LNCAP (cell line): ENCODE results near the gene GRM4.

ENCODE experiments used
- TF ChIP-seq, protein P1 (sequence below): fragments of 450-650 bp; IDR thresholded peaks from 2 replicates; pipeline ENCODE4 v1.5.1; 2017; ENCODE audit warnings: mild to moderate bottlenecking

GRM4 gene

DNA sequence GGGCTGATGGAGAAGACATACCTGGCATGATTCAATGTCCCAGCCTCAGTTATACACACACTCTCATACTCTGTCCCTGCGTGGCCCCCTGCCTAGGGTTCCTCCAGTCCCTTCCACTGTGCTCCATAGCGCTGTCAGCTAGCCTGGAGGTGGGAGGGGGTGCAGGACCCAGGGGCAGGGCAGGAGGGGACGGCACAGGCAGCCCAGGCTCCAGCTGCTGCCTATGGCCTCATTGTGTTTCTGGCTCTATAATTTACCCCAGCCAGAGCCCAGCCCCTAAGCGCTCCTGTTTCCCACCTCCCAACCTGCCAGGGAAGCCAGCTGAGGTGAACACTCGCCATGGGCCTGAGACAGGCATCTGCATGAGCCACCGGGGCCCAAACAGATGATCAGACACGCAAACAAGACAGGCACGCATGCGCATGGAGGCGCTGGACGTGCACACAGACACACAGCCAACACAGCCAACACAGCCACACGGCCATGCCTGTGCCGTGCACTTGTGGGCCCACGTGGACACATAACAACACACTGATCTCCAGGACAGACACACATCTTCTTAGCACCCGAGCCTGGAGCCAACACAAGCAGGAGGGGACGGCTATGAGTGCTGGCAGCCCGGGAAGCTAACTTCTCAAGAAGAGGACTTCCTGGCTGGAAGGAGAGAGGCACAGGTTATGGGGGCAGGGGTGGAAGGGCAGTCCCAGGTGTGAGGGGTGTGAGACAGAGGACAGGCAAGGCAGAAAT is 124.9 kb downstream of the GRM4 start:
- TF ChIP-seq, protein P1, sequence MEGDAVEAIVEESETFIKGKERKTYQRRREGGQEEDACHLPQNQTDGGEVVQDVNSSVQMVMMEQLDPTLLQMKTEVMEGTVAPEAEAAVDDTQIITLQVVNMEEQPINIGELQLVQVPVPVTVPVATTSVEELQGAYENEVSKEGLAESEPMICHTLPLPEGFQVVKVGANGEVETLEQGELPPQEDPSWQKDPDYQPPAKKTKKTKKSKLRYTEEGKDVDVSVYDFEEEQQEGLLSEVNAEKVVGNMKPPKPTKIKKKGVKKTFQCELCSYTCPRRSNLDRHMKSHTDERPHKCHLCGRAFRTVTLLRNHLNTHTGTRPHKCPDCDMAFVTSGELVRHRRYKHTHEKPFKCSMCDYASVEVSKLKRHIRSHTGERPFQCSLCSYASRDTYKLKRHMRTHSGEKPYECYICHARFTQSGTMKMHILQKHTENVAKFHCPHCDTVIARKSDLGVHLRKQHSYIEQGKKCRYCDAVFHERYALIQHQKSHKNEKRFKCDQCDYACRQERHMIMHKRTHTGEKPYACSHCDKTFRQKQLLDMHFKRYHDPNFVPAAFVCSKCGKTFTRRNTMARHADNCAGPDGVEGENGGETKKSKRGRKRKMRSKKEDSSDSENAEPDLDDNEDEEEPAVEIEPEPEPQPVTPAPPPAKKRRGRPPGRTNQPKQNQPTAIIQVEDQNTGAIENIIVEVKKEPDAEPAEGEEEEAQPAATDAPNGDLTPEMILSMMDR, result no peak

DNA sequence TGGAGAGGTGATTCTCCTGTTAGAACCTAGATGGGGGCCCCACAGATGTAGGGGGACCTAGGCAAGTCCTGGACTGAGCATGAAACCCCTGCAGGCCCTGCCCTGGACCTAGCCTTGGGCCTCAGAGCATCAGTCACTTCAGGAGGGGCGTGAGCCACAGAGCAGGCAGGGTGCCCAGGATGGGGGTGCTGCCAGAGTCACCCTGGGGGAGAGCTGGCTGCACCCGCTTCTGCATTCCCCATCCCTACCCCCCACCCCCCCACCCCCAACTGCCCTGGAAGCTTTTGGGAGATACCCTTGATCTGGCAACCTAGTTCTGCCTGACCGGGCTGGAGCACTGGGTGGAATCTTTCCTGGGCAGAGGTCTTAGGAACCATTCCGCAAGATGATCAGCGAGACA is 125.6 kb downstream of the GRM4 start:
- TF ChIP-seq, protein P1, result no peak

DNA sequence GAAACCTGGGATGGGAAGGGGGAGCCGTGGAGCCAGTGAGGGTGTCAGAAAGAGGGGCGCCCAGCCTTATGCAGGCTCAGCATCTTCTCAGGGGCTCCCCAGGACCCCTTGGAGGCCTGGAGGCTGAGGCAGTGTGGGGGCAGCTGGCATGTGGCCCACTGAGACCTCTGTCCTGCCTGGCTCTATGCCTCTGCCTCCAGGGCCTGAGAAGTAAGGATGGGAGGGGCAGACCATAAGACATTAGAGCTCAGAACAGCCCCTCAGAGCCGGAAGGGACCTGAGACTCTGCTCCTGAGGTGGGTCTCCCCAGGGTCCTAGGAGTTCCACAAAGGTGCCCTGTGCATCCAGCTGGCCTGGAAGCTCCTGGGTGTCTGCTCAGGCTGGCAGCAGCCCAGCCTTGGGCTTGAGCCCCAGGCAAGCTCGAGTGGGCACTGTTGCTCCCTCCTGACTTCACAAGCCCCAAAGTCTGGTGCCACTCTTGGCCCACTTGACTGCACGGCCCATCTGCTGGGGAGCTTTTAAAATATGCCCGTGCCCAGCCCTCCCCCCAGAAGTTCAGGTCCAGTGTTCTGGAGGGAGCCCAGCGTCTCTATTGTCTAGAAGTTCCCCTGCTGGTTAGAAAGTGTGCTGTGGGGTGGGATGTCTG is 126.8 kb downstream of the GRM4 start:
- TF ChIP-seq, protein P1, result no peak

DNA sequence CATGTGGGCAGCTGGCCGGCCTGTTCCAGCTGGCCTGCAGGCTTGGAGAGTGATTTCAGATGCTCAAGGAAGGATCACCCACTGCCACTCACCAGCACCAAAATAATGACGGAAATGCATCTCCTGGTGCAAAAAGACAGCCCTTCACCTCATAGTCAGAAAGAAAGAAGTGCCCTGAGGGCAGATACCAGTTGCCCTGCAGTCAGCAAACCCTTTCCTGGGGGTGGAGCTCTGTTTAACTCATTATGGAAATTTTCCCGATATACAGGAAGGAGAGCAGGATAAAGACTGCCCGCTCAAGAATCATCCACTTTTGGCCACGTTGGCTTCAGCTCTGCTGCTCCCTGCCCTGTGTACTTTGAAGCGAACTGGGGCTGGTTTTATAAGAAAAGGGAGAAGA is 127.9 kb downstream of the GRM4 start:
- TF ChIP-seq, protein P1, result no peak

DNA sequence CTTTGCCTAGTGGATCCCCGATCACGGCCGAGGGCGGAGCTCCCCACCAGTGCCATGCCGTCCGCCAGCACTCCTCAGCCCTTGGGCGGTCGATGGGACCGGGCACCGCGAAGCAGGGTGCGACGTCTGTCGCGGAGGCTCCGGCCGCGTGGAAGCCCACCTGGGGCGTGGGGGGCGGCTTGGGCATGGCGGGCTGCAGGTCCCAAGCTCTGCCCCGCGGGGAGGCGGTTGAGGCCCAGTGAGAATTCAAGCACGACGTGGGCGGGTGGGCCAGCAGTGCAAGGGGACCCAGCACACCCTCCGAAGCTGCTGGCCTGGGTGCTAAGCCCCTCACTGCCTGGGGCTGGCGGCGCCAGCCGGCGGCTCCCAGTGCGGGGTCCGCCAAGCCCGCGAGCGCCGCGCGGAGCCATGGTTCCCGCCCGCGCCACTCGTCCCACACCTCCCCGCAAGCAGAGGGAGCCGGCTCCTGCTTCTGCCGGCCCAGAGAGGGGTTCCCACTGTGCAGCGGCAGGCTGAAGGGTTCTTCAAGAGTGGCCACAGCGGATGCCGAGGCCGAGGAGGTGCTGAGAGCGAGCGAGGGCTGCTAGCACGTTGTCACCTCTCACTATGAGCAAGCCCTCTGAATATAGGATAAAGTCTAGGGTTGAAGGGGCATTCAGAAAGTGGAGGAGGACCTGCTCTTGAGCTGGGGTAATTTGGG is 128.6 kb downstream of the GRM4 start:
- TF ChIP-seq, protein P1, result no peak

DNA sequence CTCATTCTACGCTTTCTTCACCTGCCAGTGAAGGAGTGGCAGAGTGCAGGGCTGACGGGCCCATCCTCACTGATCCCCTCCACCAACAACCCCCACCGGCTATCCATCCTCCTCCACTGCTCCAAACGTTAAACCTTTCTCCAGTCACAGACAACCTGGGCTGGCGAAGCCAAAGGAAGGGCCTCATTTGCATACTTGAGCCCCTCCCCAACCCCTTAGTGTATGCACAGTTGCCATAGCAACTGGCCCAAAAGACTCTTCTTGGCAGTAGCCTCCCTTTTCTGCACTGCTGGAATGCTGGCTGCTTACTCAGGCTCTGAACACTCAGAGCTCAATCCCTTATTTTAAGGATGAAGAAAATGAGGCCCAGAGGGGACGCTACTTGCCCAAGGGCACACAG is 130.3 kb downstream of the GRM4 start:
- TF ChIP-seq, protein P1, result no peak

DNA sequence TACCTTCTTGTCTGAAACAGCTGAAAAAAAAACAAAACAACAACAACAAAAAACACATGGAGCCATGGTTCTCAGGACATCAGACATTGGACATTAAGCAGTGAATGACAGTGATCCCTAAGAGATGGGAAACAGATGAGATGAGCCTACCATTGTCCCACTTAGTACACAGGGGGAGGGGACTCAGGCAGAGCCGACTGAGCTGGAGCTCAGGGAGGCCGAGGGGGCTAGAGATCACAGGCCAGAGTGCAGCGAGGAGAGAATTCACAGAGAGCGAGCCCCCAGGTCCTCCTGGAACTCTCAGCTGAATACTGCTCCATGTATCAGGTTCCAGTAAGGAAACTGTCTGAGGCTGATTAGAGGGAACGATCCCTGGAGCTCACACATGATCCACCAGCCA is 134.6 kb downstream of the GRM4 start:
- TF ChIP-seq, protein P1, result no peak
